GM19099 (cell line): ENCODE data around the gene GAL3ST2.

Experiments
- POLR2A ChIP-seq: IDR thresholded peaks from 3 replicates; pipeline ENCODE4 v1.6.1; 2011; ENCODE audit warnings: low read depth; ENCODE audit not compliant: insufficient read length; ENCODE audit errors: extremely low read depth

GAL3ST2 gene

DNA sequence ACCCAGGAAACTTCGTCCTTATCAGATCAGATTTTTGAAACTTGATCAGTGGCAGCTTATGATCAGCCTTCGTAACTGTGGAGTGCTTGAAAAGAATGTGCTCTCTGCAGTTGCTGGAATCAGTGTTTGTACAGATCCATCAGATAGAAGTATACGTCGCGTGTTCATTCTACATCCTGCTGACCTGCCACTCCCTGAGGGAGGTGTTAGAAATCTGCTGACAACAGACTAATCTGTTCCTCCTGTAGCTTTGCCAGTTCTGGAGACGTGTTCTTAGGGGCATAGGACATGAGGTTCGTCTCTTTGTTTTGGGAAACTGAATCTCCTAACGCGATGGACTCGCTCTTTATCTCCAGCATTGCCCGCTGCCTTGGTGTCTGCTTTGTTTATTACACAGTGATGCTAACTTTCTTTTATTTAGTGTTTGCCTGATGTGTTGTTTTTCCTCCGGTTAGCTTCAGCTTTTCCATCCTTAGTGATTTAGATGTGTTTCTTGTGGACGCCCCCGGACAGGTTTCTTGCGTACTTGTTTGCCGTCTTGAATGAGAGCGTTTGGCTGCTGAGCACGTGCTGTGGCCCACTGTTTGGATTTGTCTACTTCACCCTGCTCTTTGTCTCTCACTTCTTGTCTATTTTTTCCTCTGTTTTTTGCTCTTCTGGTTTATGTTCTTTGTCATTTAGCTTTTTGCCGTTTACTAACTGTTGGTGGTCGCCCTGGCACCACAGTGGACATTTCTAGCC lies 17.4 kb upstream of the GAL3ST2 start:
- TF ChIP-seq POLR2A, result no peak

GRCh38 chr2:241760301-241760771 lies 16.3 kb upstream of the GAL3ST2 start:
- no peak for TF ChIP-seq POLR2A

GRCh38 chr2:241762321-241762932 lies 14.2 kb upstream of the GAL3ST2 start:
- TF ChIP-seq POLR2A, result no peak

GRCh38 chr2:241762933-241763369 lies 13.7 kb upstream of the GAL3ST2 start:
- no peak for TF ChIP-seq POLR2A

- no peak for TF ChIP-seq POLR2A
Measured at GRCh38 chr2:241763551-241764274, 12.9 kb upstream of the GAL3ST2 start.

GRCh38 chr2:241764275-241765241 lies 12.1 kb upstream of the GAL3ST2 start:
- TF ChIP-seq POLR2A, result no peak

DNA sequence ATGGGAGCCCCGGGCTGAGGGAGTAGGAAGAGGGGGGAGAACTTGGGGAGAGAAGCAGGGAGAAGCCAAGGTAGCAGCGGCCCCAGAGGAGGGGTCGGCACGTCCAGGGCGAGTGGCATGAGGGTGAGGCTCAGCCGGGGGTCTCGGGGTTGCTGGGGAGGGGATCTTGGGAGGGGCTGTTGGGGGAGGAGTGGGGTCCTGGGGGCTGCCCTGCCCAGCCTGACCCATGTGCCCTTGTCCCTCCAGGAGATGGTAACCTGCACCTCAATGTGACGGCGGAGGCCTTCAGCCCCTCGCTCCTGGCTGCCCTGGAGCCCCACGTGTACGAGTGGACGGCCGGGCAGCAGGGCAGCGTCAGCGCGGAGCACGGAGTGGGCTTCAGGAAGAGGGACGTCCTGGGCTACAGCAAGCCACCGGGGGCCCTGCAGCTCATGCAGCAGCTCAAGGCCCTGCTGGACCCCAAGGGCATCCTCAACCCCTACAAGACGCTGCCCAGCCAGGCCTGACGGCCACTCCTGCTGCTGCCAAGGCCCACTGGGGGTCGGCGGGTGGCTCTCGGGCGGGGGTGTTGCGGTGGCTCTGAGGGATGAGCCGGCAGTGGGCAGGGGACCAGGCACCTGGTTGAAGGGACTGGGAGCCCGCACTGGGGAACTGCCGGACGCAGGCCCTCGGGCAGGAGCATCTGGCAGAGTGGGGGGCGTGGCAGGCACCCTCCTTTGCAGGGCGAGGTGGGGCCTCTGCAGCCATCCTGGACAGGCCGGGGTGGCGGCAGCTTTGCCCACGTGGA lies 9.0 kb upstream of the GAL3ST2 start:
- TF ChIP-seq POLR2A, result no peak

DNA sequence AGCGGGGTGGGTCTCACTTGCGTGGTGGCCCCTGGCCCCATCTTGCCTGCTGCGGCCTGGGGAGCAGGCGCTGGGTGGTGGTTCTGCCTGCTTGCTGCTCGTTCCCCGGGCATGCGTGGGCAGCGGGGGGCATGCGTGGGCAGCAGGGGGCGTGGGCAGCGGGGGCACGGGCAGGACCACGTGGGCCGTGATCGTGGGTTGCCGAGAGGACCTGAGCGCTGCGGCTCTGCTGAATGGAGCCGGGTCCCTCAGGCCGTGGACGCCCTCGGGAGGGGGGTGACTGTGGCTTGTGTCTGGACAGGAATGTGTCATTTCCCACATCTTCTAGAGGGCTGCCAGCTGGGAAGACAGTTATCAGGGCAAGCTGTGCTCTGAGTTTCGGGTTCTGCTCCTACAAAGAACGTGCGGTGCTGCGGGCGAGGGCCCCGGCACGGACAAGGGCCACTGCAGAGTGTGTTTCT lies 8.3 kb upstream of the GAL3ST2 start:
- TF ChIP-seq POLR2A, result no peak

- no peak for TF ChIP-seq POLR2A
Measured at GRCh38 chr2:241768850-241769249, 7.8 kb upstream of the GAL3ST2 start.

DNA sequence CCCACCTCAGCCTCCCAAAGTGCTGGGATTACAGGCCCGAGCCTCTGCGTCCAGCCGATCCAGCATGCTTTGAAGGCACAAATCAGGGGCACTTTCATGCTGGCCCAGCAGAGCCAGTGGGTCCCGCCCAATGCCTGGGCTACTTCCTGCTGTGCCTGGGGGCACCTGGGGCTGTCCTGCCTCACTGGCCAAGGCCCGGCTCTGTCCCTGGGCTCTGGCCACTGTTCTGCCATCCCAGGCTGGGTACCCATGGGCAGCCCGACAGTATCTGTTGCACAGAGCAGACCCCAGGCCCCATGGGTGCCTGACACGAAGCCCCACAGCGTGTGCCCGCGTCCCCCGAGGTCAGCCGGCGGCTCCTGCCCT lies 6.8 kb upstream of the GAL3ST2 start:
- no peak for TF ChIP-seq POLR2A

- TF ChIP-seq POLR2A, result no peak
Measured at GRCh38 chr2:241770185-241770935, 6.3 kb upstream of the GAL3ST2 start.

GRCh38 chr2:241770936-241771285 lies 5.7 kb upstream of the GAL3ST2 start:
- TF ChIP-seq POLR2A, result no peak

DNA sequence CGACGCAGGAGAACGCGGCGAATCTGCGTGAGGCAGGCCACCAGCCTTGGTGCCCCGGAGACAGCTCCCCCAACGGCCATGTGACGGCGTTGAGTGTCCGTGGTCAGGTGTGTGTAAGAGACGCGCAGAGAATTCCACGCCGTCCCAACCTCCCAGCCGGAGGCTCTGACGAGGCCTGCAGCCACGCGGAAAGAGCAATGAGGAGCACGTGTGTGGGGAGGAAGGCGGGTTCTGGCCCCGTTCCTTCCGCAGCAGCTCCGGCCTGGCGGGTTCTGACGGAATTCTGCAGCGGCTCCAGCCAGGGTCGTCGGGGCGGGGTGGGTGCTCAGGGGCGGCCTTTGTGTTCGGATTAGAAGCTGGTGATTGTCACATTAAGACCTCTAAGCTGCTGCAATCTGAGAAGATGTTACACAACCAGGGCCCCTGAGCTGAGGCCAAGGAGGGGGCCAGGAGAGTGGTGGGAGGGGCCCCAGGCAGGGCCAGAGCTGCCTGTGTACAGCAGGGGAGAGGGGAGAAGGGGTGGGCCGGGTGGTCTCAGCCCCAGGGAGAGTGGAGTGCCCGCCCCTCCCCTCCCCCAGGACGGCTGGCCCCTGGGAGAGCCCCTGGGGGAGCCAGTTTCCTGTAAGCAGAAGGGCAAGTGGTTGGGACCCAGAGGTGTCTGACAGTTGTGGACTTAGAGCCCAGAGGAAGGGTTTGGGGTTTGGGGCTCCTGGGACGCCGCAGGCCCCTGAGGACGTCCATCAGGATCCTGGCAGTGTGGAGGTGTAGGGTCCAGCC lies 5.1 kb upstream of the GAL3ST2 start:
- no peak for TF ChIP-seq POLR2A

DNA sequence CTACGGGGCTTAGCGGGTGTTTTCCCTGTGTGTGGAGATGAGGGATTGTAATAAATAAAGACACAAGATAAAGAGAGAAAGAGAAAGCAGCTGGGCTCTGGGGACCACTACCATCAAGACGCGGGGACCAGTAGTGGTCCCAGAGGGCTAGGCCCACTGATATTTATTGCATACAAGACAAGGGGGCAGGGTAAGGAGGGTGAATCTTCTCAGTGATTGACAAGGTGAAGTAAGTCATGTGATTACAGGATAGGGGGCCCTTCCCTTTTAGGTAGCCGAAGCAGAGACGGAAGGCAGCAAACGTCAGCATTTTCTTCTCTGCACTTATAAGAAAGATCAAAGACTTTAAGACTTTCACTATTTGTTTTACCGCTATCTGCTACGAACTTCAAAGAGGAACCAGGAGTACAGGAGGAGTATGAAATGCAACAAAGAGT lies 4.5 kb upstream of the GAL3ST2 start:
- TF ChIP-seq POLR2A, result no peak
